22Rv1 (cell line): Measurements from ENCODE around the gene LOXL3.

ENCODE experiments used
- H3K27ac ChIP-seq: fragments of 450-650 bp; 2 replicates; pipeline ENCODE4 v1.5.1; 2017
- ZFX ChIP-seq: fragments of 450-650 bp; IDR thresholded peaks from 2 replicates; pipeline ENCODE4 v1.6.1; 2017; ENCODE audit warnings: antibody characterized with exemption, borderline replicate concordance
- TF ChIP-seq, protein P1 (sequence below): fragments of 450-650 bp; IDR thresholded peaks from 2 replicates; pipeline ENCODE4 v1.5.1; 2017; ENCODE audit warnings: mild to moderate bottlenecking

The LOXL3 gene

GRCh38 chr2:74491648-74492544 lies 61.8 kb downstream of the LOXL3 start:
- H3K27ac ChIP-seq: no peak overlapping the region
- TF ChIP-seq ZFX: no peak
- TF ChIP-seq, protein P1, sequence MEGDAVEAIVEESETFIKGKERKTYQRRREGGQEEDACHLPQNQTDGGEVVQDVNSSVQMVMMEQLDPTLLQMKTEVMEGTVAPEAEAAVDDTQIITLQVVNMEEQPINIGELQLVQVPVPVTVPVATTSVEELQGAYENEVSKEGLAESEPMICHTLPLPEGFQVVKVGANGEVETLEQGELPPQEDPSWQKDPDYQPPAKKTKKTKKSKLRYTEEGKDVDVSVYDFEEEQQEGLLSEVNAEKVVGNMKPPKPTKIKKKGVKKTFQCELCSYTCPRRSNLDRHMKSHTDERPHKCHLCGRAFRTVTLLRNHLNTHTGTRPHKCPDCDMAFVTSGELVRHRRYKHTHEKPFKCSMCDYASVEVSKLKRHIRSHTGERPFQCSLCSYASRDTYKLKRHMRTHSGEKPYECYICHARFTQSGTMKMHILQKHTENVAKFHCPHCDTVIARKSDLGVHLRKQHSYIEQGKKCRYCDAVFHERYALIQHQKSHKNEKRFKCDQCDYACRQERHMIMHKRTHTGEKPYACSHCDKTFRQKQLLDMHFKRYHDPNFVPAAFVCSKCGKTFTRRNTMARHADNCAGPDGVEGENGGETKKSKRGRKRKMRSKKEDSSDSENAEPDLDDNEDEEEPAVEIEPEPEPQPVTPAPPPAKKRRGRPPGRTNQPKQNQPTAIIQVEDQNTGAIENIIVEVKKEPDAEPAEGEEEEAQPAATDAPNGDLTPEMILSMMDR: no peak

- no peak for TF ChIP-seq ZFX
- TF ChIP-seq, protein P1: no peak
- H3K27ac ChIP-seq: no peak overlapping the region
These were observed 63.8 kb downstream of the LOXL3 start for GRCh38 chr2:74489906-74490305.

DNA sequence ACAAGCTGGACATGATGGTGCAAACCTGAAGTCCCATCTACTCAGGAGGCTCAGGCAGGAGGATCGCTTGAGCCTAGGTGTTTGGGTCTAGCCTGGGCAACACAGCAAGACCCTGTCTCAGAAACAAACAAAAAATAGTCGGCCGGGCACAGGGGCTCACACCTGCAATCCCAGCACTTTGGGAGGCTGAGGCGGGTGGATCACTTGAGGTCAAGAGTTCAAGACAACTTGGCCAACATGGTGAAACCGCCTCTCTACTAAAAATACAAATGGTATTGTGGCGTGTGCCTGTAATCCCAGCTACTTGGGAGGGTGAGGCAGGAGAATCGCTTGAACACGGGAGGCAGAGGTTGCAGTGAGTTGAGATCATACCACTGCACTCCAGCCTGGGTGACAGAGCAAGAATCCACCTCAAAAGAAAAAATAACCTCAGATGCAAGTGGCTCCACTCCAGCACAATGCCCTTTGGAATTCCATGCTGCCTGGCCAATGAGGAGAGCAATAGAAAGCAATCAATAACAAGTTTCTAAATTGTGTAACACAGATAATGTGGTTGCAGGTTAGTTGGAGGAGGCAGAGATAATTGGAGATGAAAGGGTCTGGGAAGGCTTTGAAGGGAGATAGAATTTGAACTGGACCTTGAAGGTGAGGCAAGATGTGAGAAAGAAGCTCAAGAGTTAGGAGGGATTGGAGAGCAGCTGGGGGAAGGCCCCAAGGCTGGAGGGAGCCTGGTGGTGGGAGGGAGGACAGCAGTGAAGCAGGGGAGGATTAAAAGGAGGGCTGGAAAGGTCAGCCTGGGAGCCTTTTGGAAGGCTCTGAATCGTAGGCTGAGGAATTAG lies 64.9 kb downstream of the LOXL3 start:
- no peak for TF ChIP-seq ZFX
- TF ChIP-seq, protein P1: no peak
- no peak overlapping the region for H3K27ac ChIP-seq

DNA sequence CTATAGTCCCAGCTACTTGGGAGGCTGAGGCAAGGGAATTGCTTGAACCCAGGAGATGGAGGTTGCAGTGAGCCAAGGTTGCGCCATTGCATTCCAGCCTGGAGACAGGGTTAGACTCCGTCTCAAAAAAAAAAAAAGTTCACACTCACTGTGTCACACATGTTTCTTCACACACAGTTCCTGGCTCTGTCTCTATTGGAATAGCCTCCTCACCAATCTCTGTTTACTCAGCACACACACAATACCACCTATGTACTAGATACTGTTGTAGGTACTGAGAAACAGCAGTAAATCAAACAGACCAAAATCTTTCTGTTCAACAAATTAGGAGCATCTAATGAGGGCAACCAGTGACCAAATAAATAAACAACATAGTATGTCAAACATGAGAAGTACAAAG lies 67.6 kb downstream of the LOXL3 start:
- TF ChIP-seq ZFX: no peak
- TF ChIP-seq, protein P1: no peak
- H3K27ac ChIP-seq: no peak overlapping the region

DNA sequence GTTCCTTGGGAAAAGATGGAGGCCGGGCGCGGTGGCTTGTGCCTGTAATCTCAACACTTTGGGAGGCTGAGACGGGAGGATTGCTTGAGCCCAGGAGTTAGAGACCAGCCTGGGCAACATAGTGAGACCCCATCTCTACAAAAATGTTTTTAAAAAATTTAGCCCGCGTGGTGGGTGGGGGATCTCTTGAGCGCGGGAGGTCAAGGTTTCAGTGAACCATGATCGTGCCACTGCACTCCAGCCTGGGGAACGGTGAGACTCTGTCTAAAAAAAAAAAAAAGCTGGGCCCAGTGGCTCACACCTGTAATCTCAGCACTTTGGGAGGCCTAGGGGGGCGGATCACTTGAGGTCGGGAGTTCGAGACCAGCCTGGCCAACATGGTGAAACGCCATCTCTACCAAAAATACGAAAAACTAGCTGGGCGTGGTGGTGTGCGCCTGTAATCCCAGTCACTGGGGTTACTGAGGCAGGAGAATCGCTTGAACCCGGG lies 70.0 kb downstream of the LOXL3 start:
- peak overlapping the region; percentile 84 for H3K27ac ChIP-seq

- TF ChIP-seq ZFX: no peak
- TF ChIP-seq, protein P1: peak; percentile 92
These were observed 70.7 kb downstream of the LOXL3 start, which contains the start of the genes CCDC142 and TTC31 for GRCh38 chr2:74482801-74483674. CCDC142 (minus strand) TSS chr2:74482998; CDS start chr2:74482837, 161 bp downstream. TTC31 (plus strand) TSS chr2:74483081; CDS start chr2:74483096, 15 bp downstream.

More at GRCh38 chr2:74482801-74483674, 70.7 kb downstream of the LOXL3 start, which contains the start of the genes CCDC142 and TTC31:
- peak within 1 kb of the TSS; percentile 84 for H3K27ac ChIP-seq
